ENCODE data around the gene PAQR9. TPM values are rescaled to one million over a fixed set of nuclear protein-coding genes. Genes with fewer than 3 reads are reported as not detected.
A peak's percentile ranks its signal among the peaks of the same experiment; 100 is the strongest.

PAQR9 gene
- total and polyA plus RNA-seq, 2 of the 13 experiments (the other 11 are each of a cell fraction or from before 2014, with no cell fraction given) = 3.7 to 10.3 TPM

- TF ChIP-seq NFKBIZ (CRISPR knock-in tag; IDR thresholded peaks at IDR 0.05) (no peak), MXD4 (CRISPR knock-in tag; IDR thresholded peaks at IDR 0.05) (no peak), ZNF160 (CRISPR knock-in tag; IDR thresholded peaks at IDR 0.05) (no peak), ZNF101 (CRISPR knock-in tag; IDR thresholded peaks at IDR 0.05; ENCODE audit: borderline replicate concordance, low read depth) (no peak), ZNF792 (CRISPR knock-in tag; IDR thresholded peaks at IDR 0.05) (0 out of 2 replicates have a peak, but pooled peaks have one; percentile 24), LBX2 (CRISPR knock-in tag; IDR thresholded peaks at IDR 0.05; ENCODE audit: borderline replicate concordance) (peak; percentile 76; the same call in 1 of the 2 replicates), ZNF766 (CRISPR knock-in tag; IDR thresholded peaks at IDR 0.05; ENCODE audit: borderline replicate concordance) (no peak), PRPF4 (IDR thresholded peaks at IDR 0.05; ENCODE audit: low read depth, low read length, poor library complexity, severe bottlenecking) (no peak), ZC3H13 (CRISPR knock-in tag; IDR thresholded peaks at IDR 0.05) (peak; percentile 98), NFYB (CRISPR knock-in tag; IDR thresholded peaks at IDR 0.05) (no peak), ZNF251 (CRISPR knock-in tag; IDR thresholded peaks at IDR 0.05) (peak; percentile 84; the same call in 1 of the 2 replicates), ZNF33A (CRISPR knock-in tag; IDR thresholded peaks at IDR 0.05; ENCODE audit: borderline replicate concordance) (no peak), NCOA5 (CRISPR knock-in tag; IDR thresholded peaks at IDR 0.05) (no peak), PAXIP1 (CRISPR knock-in tag; conservative IDR thresholded peaks at IDR 0.05) (no peak), ZKSCAN5 (CRISPR knock-in tag; IDR thresholded peaks at IDR 0.05) (no peak; the same call in 1 of the 2 replicates), RFXAP (CRISPR knock-in tag; IDR thresholded peaks at IDR 0.05; ENCODE audit: borderline replicate concordance) (no peak), ZZZ3 (CRISPR knock-in tag; IDR thresholded peaks at IDR 0.05; ENCODE audit: borderline replicate concordance) (peak; percentile 69; the same call in 1 of the 2 replicates)
- TF ChIP-seq, protein P1, sequence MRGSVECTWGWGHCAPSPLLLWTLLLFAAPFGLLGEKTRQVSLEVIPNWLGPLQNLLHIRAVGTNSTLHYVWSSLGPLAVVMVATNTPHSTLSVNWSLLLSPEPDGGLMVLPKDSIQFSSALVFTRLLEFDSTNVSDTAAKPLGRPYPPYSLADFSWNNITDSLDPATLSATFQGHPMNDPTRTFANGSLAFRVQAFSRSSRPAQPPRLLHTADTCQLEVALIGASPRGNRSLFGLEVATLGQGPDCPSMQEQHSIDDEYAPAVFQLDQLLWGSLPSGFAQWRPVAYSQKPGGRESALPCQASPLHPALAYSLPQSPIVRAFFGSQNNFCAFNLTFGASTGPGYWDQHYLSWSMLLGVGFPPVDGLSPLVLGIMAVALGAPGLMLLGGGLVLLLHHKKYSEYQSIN (CRISPR knock-in tag; IDR thresholded peaks at IDR 0.05; ENCODE audit: borderline replicate concordance) = no peak
- TF ChIP-seq, protein P2, sequence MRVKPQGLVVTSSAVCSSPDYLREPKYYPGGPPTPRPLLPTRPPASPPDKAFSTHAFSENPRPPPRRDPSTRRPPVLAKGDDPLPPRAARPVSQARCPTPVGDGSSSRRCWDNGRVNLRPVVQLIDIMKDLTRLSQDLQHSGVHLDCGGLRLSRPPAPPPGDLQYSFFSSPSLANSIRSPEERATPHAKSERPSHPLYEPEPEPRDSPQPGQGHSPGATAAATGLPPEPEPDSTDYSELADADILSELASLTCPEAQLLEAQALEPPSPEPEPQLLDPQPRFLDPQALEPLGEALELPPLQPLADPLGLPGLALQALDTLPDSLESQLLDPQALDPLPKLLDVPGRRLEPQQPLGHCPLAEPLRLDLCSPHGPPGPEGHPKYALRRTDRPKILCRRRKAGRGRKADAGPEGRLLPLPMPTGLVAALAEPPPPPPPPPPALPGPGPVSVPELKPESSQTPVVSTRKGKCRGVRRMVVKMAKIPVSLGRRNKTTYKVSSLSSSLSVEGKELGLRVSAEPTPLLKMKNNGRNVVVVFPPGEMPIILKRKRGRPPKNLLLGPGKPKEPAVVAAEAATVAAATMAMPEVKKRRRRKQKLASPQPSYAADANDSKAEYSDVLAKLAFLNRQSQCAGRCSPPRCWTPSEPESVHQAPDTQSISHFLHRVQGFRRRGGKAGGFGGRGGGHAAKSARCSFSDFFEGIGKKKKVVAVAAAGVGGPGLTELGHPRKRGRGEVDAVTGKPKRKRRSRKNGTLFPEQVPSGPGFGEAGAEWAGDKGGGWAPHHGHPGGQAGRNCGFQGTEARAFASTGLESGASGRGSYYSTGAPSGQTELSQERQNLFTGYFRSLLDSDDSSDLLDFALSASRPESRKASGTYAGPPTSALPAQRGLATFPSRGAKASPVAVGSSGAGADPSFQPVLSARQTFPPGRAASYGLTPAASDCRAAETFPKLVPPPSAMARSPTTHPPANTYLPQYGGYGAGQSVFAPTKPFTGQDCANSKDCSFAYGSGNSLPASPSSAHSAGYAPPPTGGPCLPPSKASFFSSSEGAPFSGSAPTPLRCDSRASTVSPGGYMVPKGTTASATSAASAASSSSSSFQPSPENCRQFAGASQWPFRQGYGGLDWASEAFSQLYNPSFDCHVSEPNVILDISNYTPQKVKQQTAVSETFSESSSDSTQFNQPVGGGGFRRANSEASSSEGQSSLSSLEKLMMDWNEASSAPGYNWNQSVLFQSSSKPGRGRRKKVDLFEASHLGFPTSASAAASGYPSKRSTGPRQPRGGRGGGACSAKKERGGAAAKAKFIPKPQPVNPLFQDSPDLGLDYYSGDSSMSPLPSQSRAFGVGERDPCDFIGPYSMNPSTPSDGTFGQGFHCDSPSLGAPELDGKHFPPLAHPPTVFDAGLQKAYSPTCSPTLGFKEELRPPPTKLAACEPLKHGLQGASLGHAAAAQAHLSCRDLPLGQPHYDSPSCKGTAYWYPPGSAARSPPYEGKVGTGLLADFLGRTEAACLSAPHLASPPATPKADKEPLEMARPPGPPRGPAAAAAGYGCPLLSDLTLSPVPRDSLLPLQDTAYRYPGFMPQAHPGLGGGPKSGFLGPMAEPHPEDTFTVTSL (CRISPR knock-in tag; IDR thresholded peaks at IDR 0.05; ENCODE audit: borderline replicate concordance) = 0 out of 2 replicates have a peak, but pooled peaks have one; percentile 5
Measured at GRCh38 chr3:142962520-142963233, 797 bp downstream of the PAQR9 start (continued).
